ENCODE measurements around the gene ITGA8.
"Not testable (repeated sequence)": the region's sequence is repeated elsewhere in the genome, so short reads cannot be mapped to it uniquely, and the experiment has no call there.

ITGA8 gene

DNA sequence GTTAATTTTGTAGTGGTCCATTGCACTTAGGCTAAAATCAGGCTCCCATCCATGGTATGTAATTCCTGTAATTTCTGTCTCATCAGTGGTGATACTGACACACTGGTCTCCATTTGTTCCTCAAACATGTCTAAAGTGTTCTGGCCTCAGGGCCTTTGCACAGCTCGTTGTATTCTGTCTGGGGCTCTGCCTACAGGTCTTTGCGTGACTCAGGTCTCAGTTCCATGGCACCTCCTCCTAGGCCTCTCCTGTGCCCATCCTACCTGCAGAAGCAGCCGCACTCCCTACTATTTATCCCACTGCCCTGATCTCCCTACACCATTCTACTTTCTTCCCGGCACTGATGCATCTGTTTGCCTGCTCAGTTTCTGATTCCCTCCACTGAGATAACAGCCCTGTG, 173.8 kb downstream of the ITGA8 start:
- no peak for DNase-seq

DNA sequence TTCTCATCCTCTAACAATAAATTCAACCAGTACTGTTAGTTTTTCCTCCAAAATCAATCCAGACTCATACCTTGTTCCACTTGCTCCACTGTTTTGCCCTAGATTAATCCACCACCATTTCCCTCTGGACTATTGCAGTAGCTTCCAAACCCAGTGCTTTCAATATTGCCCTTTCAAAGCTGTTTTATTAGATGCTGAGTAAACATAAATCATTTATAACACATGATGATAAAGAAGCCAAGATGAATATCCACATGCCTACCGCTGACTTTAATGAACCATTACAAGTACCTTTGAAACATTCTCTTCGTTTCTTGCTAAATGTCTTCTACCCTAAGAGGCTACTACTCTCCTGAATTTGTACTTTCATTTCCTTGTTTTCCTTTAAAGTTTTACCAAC, 174.5 kb downstream of the ITGA8 start:
- DNase-seq: no peak

DNA sequence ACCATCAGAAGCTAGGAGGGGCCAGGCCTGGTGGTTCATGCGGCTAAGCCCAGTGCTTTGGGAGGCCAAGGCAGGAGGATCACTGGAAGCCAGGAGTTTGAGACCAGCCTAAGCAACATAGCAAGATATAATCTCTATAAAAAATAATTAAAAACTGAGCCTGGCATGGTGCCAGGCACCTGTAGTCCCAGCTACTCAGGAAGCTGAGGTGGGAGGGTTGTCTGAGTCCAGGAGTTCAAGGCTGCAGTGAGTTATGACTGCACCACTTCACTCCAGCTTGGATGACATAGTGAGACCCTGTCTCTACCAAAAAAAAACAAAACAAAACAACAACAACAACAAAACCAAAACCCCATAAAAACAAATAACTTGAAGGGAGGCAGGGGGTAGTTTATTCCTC, 175.7 kb downstream of the ITGA8 start:
- no peak for DNase-seq

DNA sequence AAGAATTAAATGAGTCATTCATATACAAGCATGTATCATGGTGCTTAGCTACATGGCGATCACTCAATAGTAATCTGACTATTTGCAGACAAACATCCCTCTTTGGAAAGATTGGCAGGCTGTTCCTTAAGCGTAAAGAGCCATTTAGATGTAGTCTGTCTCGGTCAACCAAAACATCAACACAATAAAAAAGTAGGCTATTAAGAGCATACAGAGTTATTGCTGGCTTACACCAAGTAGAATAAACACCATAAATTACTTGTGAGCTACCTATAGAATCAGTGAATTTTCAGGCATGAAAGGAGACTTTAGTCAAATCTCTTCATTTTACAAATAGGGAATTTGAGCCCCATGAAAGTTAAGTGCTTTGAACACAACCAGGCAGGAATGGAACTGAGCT, 176.9 kb downstream of the ITGA8 start:
- DNase-seq: no peak

DNA sequence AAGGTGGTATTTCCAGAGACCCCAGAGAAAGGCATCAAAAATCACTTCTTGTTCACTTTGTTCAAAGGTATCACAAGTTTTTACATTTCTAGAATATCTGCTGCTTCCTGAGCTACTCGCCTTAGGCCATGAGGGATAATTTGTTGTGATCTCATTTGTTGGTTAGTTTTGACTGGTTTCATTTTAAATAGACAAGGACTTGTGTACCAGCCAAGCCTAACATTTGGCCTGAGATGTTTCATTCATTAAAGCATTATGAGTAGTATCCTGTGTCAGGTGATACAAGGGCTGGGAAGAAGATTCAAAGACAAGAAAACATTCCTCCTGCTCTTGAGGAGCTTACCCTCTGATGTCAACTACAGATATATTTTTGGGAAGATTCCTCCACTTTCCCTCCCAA, 178.3 kb downstream of the ITGA8 start:
- DNase-seq: no peak

DNA sequence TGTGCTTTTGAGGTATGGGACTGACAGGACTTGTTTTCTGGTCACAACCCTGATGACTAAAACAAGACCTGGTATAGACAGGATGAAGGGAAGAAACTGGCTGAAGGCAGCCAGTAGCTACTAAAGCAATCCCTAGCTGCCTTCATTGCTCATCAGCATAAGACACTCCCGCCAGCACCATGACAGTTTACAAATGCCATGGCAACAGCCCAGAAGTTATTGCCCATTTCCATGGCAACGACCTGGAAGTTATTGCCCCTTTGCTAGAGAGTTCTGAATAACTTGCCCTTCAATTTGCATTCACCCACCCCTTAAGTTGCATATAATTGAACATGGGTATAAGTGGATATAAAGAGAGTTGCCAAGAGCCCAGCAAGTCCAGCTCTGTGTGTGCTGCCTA, 179.0 kb downstream of the ITGA8 start:
- DNase-seq: no peak

DNA sequence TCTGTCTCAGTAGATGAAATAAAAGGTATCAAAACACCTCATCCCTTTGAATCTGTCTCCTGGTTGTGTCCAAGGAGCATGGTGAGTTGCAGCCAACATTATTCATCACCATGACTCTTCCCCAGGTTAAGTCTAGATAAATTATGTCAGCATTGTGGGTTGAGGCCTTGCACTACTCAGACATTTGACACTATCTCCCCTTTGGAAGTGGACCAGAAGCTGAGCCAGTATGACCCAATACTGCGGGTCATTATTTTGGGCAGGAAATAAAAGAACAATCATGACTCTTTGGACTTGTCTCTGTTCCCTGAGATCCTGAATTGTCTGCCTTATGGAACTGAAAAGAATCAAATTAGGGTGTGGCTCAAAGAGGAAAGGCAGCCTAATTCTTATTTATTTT, 180.5 kb downstream of the ITGA8 start:
- DNase-seq: no peak

DNA sequence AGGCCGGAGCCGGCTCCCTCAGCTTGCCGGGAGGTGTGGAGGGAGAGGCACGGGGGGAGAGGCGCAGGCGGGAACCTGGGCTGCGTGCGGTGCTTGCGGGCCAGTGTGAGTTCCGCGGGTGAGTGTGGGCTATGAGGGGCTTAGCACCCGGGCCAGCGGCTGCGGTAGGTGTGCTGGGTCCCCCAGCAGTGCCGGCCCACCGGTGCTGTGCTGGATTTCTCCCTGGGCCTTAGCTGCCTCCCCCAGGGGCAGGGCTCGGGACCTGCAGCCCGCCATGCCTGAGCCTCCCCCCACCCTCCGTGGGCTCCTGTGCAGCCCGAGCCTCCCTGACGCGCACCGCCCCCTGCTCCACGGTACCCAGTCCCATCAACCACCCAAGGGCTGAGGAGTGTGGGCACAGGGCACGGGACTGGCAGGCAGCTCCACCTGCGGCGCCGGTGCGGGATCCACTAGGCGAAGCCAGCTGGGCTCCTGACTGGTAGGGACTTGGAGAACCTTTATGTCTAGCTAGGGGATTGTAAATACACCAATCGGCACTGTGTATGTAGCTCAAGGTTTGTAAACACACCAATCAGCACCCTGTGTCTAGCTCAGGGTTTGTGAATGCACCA, 184.7 kb downstream of the ITGA8 start:
- not testable (repeated sequence) for DNase-seq

DNA sequence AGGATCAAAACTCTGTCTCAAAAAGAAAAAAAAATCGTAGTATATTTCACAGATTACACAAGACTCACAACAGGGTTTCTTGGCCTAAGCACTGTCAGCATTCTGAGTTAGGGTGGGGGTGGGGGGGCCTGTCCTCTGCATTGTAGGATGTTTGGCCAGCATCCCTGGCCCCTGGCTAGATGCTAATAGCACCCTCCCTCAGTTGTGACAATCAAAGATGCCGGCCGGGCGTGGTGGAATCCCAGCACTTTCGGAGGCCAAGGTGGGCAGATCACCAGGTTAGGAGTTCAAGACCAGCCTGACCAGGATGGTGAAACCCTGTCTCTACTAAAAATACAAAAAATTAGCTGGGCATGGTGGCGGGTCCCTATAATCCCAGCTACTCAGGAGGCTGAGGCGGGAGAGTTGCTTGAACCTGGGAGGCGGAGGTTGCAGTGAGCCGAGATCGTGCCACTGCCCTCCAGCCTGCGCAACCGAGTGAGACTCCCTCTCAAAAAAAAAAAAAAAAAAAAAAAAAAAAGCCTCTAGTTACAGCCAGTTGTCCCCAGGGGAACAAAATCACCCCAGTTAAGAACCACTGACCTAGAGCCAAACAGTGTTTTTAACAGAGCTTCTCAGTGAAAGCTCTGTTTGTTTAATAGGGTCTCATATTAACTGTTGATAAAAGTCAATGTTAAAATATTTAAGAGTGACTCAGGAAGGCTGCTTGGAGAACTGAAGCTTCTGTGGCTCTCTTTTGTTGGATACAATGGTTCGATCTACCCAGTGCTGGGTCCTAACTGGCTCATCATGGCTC, 187.6 kb downstream of the ITGA8 start:
- DNase-seq: no peak

DNA sequence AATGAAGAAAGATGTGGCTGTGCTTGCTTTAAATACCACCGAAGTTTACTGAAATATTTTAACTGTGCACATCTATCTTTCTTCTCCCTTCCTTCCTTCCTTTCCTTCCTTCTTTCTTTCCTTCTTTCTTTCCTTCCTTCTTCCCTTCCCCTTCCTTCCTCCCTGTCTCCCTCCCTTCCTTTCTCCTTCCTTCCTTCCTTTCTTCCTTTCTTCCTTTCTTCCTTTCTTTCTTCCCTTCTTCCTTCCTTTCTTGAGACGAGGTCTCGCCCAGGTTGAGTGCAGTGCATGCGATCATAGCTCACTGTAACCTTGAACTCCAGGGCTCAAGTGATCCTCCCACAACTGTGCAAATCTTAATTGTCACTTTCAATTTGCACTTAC, 190.9 kb downstream of the ITGA8 start:
- DNase-seq: no peak

DNA sequence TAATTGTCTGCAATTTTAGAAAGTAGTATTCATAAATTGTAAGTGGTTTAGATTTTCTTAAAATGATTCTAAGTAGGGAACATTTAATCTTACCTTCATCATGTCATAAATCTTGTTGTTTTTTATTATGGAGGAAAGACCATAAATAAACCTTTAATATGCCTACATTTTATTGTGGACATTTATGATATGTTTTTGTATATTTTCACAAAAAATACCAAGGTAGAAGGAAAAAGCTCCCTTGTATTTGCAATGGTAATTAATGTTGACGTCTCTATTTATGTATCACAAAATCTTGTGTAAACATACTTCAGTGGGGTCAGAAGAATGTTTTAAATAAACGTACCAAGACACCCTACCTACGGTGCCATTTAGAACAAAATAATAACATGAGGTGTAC, 193.0 kb downstream of the ITGA8 start:
- DNase-seq: no peak

DNA sequence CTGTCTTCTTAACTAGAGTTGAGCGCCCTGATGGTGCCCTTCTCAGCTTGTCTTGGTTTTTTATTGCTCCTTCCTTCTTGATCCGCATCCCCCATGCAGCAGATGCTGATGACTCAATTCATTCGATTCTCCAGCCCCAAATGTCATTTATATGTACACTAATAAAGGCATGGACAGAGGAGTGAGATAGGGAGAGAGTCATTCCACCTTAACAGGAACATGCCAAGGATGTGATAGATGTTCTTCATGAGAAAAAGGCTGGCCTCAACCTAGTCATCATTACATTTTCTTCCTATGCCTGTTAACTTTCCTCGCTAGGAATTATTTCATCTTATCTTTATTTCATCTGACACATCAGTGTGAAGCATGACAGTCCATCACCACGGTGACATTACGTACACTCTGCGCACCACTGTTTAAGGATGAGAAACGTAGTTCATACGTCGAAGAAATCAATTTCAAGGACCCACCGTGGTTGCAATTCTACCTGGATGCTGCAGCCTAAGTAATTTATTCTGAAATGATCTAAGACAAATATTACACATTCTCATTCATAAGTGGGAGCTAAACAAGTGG, 198.3 kb downstream of the ITGA8 start:
- DNase-seq: no peak

DNA sequence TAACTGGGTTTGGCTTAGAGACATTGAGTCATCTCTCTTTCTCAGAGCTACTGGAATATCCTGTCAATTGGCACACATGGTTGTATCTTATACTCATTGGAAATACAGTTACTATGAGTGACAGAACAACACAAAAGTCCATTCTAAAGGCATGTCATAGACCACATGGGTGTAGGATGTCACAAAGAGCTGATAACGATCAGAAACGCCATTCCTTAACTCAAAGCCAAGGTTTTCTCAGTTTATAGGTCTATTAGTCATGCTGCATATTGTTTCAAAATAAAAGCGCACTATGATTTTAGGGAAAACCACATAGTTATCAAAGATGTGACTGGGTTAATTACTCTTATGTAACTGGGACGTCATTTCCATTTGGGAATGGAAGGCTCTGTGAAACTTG, 201.5 kb downstream of the ITGA8 start:
- no peak for DNase-seq

DNA sequence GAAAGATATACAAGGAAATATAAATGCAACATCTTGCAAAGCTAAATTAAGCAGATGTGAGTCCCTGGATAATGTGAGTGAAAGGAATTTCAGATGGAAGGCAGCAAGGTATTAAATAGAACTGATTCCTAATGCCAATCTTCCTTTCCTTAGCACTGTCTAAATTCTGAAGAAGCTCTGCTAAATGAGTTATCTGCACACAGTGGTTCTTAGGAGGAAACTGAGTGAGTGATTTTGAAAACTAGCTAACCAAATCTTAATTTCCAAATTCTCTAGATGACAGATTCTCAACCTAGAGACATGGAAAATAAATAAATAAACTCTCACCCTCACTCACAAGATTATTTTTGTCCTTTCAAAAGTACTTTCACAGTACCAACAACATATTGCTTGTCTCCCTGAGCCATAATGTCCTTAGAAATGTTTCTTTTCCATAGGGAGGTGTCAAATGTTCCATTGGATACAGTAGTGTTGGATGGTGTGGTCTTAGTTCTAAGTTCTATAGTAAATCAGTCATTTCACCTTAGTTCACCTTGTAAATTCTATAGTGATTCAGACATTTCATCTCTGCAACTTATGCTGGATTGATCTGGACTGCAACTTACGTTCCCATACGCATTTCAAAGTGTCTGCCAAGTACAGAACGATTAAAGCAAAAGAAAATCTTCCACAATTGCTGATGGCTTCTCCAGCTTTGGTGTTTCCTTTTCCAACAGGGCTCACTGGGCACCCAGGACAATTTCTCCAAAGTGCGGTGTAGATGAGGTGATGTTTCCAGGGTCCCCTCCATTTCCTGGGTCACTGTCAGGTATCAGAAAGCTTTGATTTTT, 203.3 kb downstream of the ITGA8 start:
- no peak for DNase-seq

DNA sequence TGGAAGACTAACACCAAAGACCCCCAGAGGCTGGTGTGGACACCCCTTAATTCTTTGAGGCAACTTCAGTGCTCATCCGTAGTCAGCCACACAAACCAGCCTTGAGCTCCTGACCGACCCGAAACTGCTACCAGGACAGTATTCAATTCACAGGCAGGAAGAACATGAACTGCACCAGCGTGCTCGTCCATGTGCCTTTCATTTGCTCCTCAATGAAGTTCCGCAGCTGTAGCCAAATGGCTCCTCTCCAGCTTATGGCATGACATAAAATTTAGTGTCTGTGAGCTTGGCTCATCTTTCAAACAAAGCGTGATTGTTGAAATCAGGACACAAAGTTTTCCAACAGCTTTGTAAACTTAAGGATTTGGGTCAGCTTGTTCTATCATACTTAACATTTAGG, 204.5 kb downstream of the ITGA8 start:
- no peak for DNase-seq

DNA sequence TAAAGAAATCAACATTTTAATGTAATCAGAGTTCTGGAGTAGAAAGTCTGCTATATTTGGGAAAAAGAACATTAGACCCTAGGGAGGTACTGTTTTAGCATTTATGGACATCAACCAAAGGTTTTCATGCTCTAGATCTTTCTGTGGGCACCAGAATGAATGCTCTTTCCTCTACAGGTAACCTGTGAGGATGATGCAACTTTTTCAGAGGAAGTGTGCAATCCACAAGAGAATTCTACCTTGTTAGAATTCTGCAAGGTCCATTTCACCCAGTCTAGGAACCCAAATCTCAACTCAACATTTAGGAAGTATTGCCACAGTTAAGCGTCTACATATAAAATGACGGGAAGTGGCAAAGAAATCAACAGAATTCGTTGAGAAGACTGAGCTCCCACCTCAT, 208.8 kb downstream of the ITGA8 start:
- no peak for DNase-seq

DNA sequence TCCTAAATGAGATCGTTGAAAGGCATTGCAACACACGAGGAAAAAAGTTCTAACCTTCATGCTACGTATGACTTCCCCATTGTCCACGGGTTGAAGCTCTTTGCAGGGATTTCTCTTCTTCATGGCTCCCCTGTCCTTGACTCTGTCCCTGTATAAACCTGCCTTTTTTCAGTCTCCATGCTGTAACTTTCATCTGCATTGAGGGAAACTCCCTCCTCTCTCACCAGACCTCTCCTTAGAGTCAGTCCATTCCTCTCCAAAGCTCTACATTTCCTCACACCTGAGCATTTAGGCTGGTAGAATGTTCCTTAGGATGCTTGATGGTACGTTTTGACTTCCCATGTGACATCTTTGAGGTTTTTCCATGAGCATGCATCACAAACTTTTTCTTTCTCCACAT, 214.4 kb downstream of the ITGA8 start:
- no peak for DNase-seq

DNA sequence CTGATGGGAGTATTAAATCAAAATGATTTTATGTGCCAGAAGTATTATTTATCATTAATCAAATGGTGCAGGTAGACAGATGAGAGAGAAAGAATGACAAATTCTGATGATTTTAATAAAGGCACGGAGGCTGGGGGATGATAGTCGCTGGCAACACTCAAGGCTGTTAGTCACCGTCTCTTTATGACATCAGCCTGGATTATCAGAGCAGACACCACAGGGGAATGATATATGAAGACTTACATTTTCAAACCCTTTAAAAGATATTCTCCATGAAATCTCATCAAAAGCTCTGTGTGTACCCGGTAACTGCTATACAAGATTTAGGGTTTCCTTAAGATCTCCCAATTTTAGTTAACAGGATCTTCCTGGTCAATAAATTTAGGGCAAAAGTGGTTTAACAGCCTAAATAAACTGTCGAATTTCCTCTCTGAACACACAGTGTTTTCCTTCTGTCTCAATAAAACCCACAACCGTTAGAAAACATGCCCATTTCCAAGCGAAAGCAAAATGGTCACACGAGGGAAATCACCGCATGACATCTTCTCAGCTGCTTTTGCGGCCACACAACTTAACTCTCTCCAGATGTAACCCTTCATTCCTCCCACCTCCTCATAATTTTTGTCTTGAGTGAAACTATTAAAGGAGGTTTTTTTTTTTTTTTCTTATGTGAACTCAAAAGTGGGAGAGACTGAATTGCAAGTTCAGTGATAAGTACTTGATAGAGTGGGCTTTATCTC, 215.5 kb downstream of the ITGA8 start:
- DNase-seq: no peak

DNA sequence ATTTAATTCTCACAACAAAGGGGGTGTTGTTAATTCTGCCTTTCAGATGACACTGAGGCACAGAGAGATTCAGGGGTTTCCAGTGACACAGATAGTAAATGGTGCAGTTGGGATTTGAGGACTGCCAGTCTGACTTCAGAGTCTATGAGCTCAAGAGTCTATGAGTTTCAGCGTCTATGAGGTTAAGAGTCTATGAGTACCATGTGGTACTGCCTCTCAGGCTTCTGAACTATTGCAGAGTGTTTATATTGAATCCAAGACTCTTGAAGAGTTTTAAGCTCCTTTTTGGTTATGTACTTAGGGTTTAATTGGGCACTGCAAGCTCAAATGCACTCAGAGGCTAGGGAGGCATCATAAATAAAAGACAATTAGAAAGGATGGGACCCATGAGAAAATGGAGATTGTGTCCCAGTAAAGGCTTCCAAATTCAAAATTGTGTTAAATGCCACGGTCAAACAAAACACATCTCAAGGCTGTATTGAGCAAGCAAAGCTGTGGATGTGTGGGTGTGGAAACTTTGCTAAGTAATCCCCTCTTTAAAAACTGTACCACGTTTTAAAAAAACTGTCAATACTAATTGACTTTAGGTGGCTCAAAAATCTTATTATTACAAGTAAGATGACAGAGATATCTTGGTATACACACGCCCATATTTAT, 224.7 kb downstream of the ITGA8 start:
- DNase-seq: no peak

DNA sequence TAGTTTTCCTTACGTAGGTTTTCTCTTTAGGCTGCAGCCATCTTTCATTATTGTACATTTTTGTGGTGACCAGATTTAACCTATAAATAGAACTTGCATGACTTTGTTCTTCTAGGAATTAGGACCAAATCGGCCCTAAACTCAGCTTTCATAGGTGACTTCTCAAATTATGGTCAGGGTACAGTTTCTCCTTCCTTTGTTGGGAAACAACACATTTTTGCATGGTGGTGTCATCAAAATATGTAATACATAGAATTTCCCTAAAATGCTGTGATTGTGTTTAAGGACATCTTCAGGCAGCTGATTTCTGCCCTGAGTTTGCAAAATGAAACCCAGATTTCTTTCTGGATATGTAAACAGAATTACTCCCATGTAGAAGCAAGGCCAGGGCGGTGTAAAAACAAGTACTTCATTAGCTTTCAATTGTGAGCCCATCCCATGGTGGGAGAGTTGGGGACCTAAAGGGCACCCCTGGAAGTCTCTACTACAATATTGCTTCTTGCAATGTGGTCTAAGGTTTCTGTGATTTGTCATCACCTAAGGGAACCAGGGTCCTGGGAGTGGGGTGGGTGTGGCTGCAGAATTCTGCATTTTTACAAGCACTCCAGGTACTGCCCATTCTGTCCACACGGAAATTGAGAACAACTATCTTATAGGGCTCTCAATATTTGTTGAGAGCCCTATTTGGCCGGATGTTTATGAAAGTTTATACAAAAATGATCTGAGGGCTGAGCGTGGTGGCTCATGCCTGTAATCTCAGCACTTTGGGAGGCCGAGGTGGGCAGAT, 227.7 kb downstream of the ITGA8 start:
- DNase-seq: no peak

DNA sequence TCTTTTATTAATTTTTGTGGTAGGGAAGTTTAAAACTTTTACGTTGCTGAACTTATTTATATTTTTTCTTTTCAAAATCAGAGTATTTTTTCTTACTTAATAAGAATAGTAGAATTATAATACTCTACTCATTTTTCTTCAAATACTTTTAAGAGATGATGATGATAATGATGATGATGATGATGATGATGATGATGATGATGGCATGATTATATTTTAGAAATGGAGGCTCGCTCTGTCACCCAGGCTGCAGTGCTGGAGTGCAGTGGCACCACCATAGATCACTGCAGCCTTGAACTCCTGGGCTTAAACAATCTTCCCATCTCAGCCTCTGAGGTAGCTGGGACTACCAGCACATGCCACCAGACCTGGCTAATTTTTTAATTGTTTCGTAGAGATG, 230.3 kb downstream of the ITGA8 start:
- no peak for DNase-seq

DNA sequence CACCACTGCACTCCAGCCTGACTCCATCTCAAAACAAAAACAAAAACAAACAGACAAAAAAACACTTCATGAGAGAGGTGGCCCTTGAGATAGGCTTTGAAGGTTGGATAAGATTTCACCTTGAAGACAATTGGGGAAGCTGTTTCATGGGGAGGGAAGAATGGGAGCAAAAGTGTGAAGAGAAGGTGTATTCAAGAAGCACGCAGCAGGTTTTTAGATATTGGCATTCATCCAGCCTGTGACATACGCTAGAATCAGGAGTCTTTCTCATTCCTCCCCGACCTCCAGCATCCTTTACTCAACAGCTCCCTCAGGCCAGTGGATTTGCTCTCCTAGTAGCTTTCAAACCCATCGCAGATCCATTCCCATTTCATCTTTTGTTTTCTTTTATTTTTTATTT, 232.3 kb downstream of the ITGA8 start:
- DNase-seq: no peak

All from NCI-H446 (cell line).